Neuronal stem cell (in vitro differentiated cells): ENCODE measurements around the gene ZNF692.
A peak's percentile ranks its signal among the peaks of the same experiment; 100 is the strongest.

Experiments used
- DNase-seq: peaks from one replicate; pipeline ENCODE4 v3.0.0-alpha.2; 2013; ENCODE audit warnings: low spot score
- H2AFZ ChIP-seq: one replicate; pipeline ENCODE4 v1.6.1; 2013; ENCODE audit warnings: mild to moderate bottlenecking, low read length, inconsistent platforms
- H2AK5ac ChIP-seq: 2 replicates; pipeline ENCODE4 v1.6.1; 2013; ENCODE audit warnings: low read depth, mild to moderate bottlenecking, inconsistent platforms, low read length, moderate library complexity, mixed read lengths
- H2BK120ac ChIP-seq: 2 replicates; pipeline ENCODE4 v1.6.1; 2013; ENCODE audit warnings: low read depth, mild to moderate bottlenecking, inconsistent platforms, low read length, moderate library complexity, mixed read lengths
- H2BK12ac ChIP-seq: one replicate; pipeline ENCODE4 v1.6.1; 2013; ENCODE audit warnings: low read length, inconsistent platforms
- H2BK15ac ChIP-seq: 2 replicates; pipeline ENCODE4 v1.6.1; 2013; ENCODE audit warnings: mild to moderate bottlenecking, low read length, inconsistent platforms, mixed read lengths
- H2BK5ac ChIP-seq: one replicate; pipeline ENCODE4 v1.6.1; 2013; ENCODE audit warnings: inconsistent platforms, mild to moderate bottlenecking, low read length, moderate library complexity
- H3K14ac ChIP-seq: one replicate; pipeline ENCODE4 v1.6.1; 2013; ENCODE audit warnings: low read length, inconsistent platforms
- H3K18ac ChIP-seq: 2 replicates; pipeline ENCODE4 v1.6.1; 2013; ENCODE audit warnings: low read length, inconsistent platforms
- H3K23ac ChIP-seq: 2 replicates; pipeline ENCODE4 v1.6.1; 2013; ENCODE audit warnings: low read depth, mild to moderate bottlenecking, mixed read lengths, low read length, inconsistent platforms; ENCODE audit not compliant: poor library complexity
- H3K27ac ChIP-seq: replicated peaks from 3 replicates; pipeline ENCODE4 v1.5.1; 2013; ENCODE audit warnings: low read length, inconsistent platforms
- H3K27me3 ChIP-seq, 3 experiments: 2 replicates each; pipeline ENCODE4 v1.6.1; 2013; ENCODE audit warnings: low read length in 3 of 3, mild to moderate bottlenecking in 2 of 3, inconsistent platforms in 1 of 3, low read depth in 1 of 3, mixed read lengths in 1 of 3, moderate library complexity in 1 of 3; ENCODE audit not compliant: control insufficient read depth in 3 of 3, insufficient read depth in 3 of 3
- H3K36me3 ChIP-seq, 2 donors: replicated peaks in 1 of 2; 2 replicates each; pipeline ENCODE4 v1.6.1; 2013; ENCODE audit warnings: low read length in 2 of 2; ENCODE audit not compliant: control insufficient read depth in 2 of 2, insufficient read depth in 2 of 2
- H3K4ac ChIP-seq: 2 replicates; pipeline ENCODE4 v1.6.1; 2013; ENCODE audit warnings: inconsistent platforms, mild to moderate bottlenecking, low read length, moderate library complexity
- H3K4me1 ChIP-seq, 2 donors: 1 replicate in 1 of 2; 2 replicates in 1 of 2; pipeline ENCODE4 v1.6.1; 2013; ENCODE audit warnings: low read length in 2 of 2, low read depth in 1 of 2; ENCODE audit not compliant: control insufficient read depth in 2 of 2, insufficient read depth in 1 of 2
- H3K4me2 ChIP-seq: one replicate; pipeline ENCODE4 v1.6.1; 2013; ENCODE audit warnings: mild to moderate bottlenecking, low read length, inconsistent platforms; ENCODE audit not compliant: insufficient read depth, poor library complexity, severe bottlenecking
- H3K4me3 ChIP-seq, 2 donors: 2 replicates each; pipeline ENCODE4 v1.5.1; 2013; ENCODE audit warnings: low read length in 2 of 2, mild to moderate bottlenecking in 2 of 2, inconsistent platforms in 1 of 2, moderate library complexity in 1 of 2
- H3K79me1 ChIP-seq: one replicate; pipeline ENCODE4 v1.6.1; 2013; ENCODE audit warnings: low read depth, mild to moderate bottlenecking, inconsistent platforms, low read length, moderate library complexity
- H3K9ac ChIP-seq: one replicate; pipeline ENCODE4 v1.6.1; 2013; ENCODE audit warnings: mild to moderate bottlenecking, low read depth, low read length, inconsistent platforms; ENCODE audit not compliant: poor library complexity
- H3K9me3 ChIP-seq, 2 donors: replicated peaks in 1 of 2; 2 replicates each; pipeline versions ENCODE3 to v1.6.1; 2013; ENCODE audit warnings: low read length in 2 of 2, mild to moderate bottlenecking in 2 of 2, inconsistent platforms in 1 of 2, low read depth in 1 of 2, mixed read lengths in 1 of 2, moderate library complexity in 1 of 2; ENCODE audit not compliant: control insufficient read depth in 2 of 2, insufficient read depth in 1 of 2
- H4K8ac ChIP-seq: one replicate; pipeline ENCODE4 v1.6.1; 2013; ENCODE audit warnings: low read depth, mild to moderate bottlenecking, inconsistent platforms, low read length, moderate library complexity
- H4K91ac ChIP-seq: one replicate; pipeline ENCODE4 v1.6.1; 2013; ENCODE audit warnings: low read length, low read depth, mild to moderate bottlenecking, inconsistent platforms; ENCODE audit not compliant: poor library complexity
- WGBS, 2 donors: extraction: QIAGEN DNeasy Blood & Tissue Kit; methylation state at CpG; one replicate each; pipeline ENCODE4 v1.1.7; 2013; ENCODE audit warnings: missing lambda C conversion rate in 2 of 2, mixed read lengths in 1 of 2; ENCODE audit not compliant: insufficient read length in 2 of 2, insufficient replicate concordance in 1 of 2; ENCODE audit errors: extremely low coverage in 2 of 2; 5-methylcytosine and 5-hydroxymethylcytosine counted together

The ZNF692 gene

DNA sequence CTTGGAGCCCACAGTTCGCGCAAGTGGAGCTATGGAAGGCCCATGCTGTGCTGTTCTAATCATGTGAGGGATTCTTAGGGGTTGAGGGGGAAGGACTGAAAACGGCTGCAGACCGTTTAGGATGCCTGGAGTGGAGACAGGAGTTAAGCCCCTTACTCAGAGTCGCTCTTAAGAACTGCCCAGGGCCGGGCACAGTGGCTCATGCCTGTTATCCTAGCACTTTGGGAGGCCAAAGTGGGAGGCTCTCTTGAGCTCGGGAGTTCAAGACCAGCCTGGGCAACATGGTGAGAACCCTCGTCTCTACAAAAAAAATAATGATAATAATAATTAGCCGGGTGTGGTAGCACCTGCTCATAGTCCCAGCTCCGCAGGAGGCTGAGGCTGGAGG lies 19.7 kb downstream of the ZNF692 start:
- peaks cover 3% of the 10 kb centered on the region for H3K79me1 ChIP-seq

GRCh38 chr1:248838357-248839167 lies 20.3 kb downstream of the ZNF692 start:
- peak overlapping the region; percentile 78 for H3K14ac ChIP-seq
- peak overlapping the region; percentile 82 to 98 for H3K4me3 ChIP-seq
- peak overlapping the region; percentile 75 for H3K27ac ChIP-seq
- no peak overlapping the region for H2BK120ac ChIP-seq
- H2AFZ ChIP-seq: peak overlapping the region; percentile 94
- H2BK12ac ChIP-seq: no peak overlapping the region
- H3K4ac ChIP-seq: peak overlapping the region; percentile 1
- peak overlapping the region; percentile 24 for H2AK5ac ChIP-seq
- H3K79me1 ChIP-seq: peaks cover 3% of the 10 kb centered on the region
- H4K91ac ChIP-seq: no peak overlapping the region
- H4K8ac ChIP-seq: no peak overlapping the region
- WGBS, 2 donors: no CpG with 5 or more reads among the region's 82 CpGs
- H2BK15ac ChIP-seq: no peak overlapping the region
- H3K27me3 ChIP-seq: no peaks in the 10 kb centered on the region
- peak overlapping the region; percentile 37 for H3K23ac ChIP-seq
- H3K18ac ChIP-seq: peak overlapping the region; percentile 91
- H3K9me3 ChIP-seq: no peaks in the 10 kb centered on the region
- H3K4me1 ChIP-seq: peaks cover 4% of the 10 kb centered on the region in 2 donors
- peaks cover 4 to 16% of the 10 kb centered on the region in 2 donors for H3K36me3 ChIP-seq
- H3K9ac ChIP-seq: peak overlapping the region; percentile 99
- peak; percentile 87 for DNase-seq
- H2BK5ac ChIP-seq: peak overlapping the region; percentile 91
- H3K4me2 ChIP-seq: peak overlapping the region; percentile 72

More for the DNA sequence above, 19.7 kb downstream of the ZNF692 start:
- H3K18ac ChIP-seq: peak overlapping the region; percentile 9
- peaks cover 4 to 21% of the 10 kb centered on the region in 2 donors for H3K36me3 ChIP-seq
- H2AFZ ChIP-seq: peak overlapping the region; percentile 94
- no peak overlapping the region for H4K8ac ChIP-seq
- H3K14ac ChIP-seq: no peak overlapping the region
- peak overlapping the region; percentile 82 to 98 for H3K4me3 ChIP-seq
- H2BK5ac ChIP-seq: no peak overlapping the region
- no CpG with 5 or more reads among the region's 10 CpGs for WGBS, 2 donors
- H2BK120ac ChIP-seq: no peak overlapping the region
- no peak overlapping the region for H3K4ac ChIP-seq
- no peak overlapping the region for H4K91ac ChIP-seq
- peaks cover 4% of the 10 kb centered on the region in 2 donors for H3K4me1 ChIP-seq
- H3K23ac ChIP-seq: peak overlapping the region; percentile 37
- no peak for DNase-seq
- no peaks in the 10 kb centered on the region for H3K9me3 ChIP-seq
- H2BK15ac ChIP-seq: no peak overlapping the region
- H3K27me3 ChIP-seq: no peaks in the 10 kb centered on the region
- H3K27ac ChIP-seq: peak overlapping the region; percentile 55
- H3K4me2 ChIP-seq: peak overlapping the region; percentile 72
- H2AK5ac ChIP-seq: peak overlapping the region; percentile 18
- H3K9ac ChIP-seq: peak overlapping the region; percentile 50
- no peak overlapping the region for H2BK12ac ChIP-seq

DNA sequence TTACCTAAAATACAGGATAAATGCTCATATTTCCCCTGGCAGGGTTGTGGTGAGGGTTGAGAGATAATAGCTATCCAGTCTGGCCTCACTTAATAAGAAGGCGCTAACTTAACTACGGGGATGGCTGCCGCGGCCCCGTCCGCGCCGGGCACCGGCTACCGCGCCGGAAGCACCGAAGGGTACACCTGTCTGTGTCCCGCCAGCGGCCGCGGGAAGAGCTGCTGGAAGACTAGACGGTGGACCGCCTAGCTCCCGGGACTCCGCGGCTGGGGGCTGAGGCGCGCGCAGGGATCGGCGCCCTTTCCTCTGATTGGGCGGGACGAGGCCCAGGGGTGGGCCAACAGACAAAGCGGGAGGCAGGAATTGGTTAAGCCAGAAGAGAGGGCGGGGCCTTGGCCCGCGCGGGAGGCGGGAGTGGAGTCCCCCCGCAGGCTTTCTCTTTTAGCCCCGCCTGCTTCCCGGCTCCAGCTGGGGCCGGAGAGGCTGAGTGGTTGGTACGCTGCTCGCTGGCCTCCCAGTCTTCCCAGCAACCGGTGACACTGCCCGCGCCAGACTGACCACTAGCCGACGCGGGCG lies 21.0 kb downstream of the ZNF692 start, which contains the start of gene ZNF672:
Gene ZNF672 (plus strand): TSS at position 444 of the 576 bp plus-strand sequence. CDS start 9,051 bp downstream, outside the sequence.
- Histone ChIP-seq H3K27ac (peak within 1 kb of the TSS; percentile 75), H3K23ac (peak within 1 kb of the TSS; percentile 37), H3K36me3 (peaks cover 0 to 10% of the 10 kb centered on the region in 2 donors), H3K9me3 (no peaks in the 10 kb centered on the region), H2AK5ac (peak within 1 kb of the TSS; percentile 24), H4K8ac (no peak within 1 kb of the TSS), H3K14ac (peak within 1 kb of the TSS; percentile 78), H3K18ac (peak within 1 kb of the TSS; percentile 91), H3K4ac (peak within 1 kb of the TSS; percentile 1), H2BK15ac (no peak within 1 kb of the TSS), H2AFZ (peak within 1 kb of the TSS; percentile 94), H3K4me1 (peaks cover 4% of the 10 kb centered on the region in 2 donors), H2BK12ac (no peak within 1 kb of the TSS), H4K91ac (no peak within 1 kb of the TSS), H3K4me3 (peak within 1 kb of the TSS; percentile 82 to 98), H3K9ac (peak within 1 kb of the TSS; percentile 99), H3K4me2 (peak within 1 kb of the TSS; percentile 72), H3K79me1 (peaks cover 3% of the 10 kb centered on the region), H2BK120ac (no peak within 1 kb of the TSS), H2BK5ac (peak within 1 kb of the TSS; percentile 91), H3K27me3 (no peaks in the 10 kb centered on the region)
- no CpG with 5 or more reads among the region's 48 CpGs for WGBS, 2 donors
- DNase-seq: peak; percentile 97
